BLaER1 (cell line): Measurements from ENCODE around the gene EIF5.

Experiments
- H3K27ac ChIP-seq: shearing (Covaris generic); formaldehyde crosslinking; 2 replicates; pipeline ENCODE4 v1.8.1; 2022
- H3K27me3 ChIP-seq: shearing (Covaris generic); formaldehyde crosslinking; 2 replicates; pipeline ENCODE4 v1.8.1; 2022
- H3K36me3 ChIP-seq: shearing (Covaris generic); formaldehyde crosslinking; 2 replicates; pipeline ENCODE4 v1.8.1; 2022
- H3K4me1 ChIP-seq: shearing (Covaris generic); formaldehyde crosslinking; 2 replicates; pipeline ENCODE4 v1.8.1; 2022
- H3K4me2 ChIP-seq: shearing (Covaris generic); formaldehyde crosslinking; 2 replicates; pipeline ENCODE4 v1.8.1; 2022
- H3K4me3 ChIP-seq: shearing (Covaris generic); formaldehyde crosslinking; 2 replicates; pipeline ENCODE4 v1.8.1; 2022
- H3K9ac ChIP-seq: shearing (Covaris generic); formaldehyde crosslinking; 2 replicates; pipeline ENCODE4 v1.8.1; 2022
- H3K9me3 ChIP-seq: shearing (Covaris generic); formaldehyde crosslinking; 2 replicates; pipeline ENCODE4 v1.8.1; 2022
- H4K20me1 ChIP-seq: shearing (Covaris generic); formaldehyde crosslinking; 2 replicates; pipeline ENCODE4 v1.8.1; 2022
- Cebpa-rat ChIP-seq: shearing (Covaris generic); IDR thresholded peaks from 2 replicates; pipeline ENCODE4 v1.8.1; 2022

EIF5 gene

DNA sequence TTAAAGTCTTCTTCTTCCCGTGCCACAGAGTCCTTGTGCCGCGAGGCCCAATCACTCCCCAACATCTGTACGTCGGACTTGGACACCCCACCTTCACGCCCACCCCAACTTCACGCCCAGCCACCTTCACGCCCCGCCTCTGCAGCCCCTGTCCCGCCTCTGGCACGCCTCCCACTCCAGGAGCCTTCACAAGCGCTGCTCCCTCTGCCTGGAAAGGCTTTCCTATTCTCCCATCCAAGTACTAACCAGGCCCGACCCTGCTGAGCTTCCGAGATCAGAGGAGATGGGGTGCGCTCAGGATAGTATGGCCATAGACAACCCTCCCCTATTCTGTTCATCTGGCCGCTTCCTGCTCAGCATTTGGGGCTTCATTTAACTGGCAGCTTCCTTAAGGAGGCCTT is 17.3 kb upstream of the EIF5 start:
- Histone ChIP-seq H3K4me1 (peaks cover 58% of the 10 kb centered on the region), H3K27ac (peak overlapping the region; percentile 76), H3K4me3 (no peak overlapping the region), H3K9me3 (no peaks in the 10 kb centered on the region), H3K9ac (no peak overlapping the region), H3K36me3 (no peaks in the 10 kb centered on the region), H3K4me2 (peak overlapping the region; percentile 72), H3K27me3 (no peaks in the 10 kb centered on the region), H4K20me1 (no peaks in the 10 kb centered on the region)
- TF ChIP-seq Cebpa-rat: no peak

DNA sequence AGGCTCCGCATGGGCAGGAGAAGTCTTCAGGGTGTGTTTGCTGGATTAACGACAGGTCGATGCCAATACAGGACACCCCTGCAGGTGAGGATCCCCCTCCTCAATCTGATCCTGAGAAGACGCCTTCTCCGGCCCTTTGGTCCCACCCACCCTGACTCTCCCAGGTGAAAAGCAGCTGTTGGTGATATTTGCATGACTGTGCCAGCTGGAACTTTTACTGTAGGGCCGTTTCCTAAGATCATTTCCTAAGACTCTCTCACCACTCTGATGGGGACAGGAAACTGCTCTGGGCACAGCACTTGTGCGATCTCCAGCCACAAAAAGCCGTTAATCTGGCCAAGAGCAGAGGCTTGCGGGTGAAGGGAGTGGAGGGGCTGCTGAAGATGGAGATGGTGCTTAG is 16.8 kb upstream of the EIF5 start:
- TF ChIP-seq Cebpa-rat: no peak
- H3K4me3 ChIP-seq: no peak overlapping the region
- H3K27me3 ChIP-seq: no peaks in the 10 kb centered on the region
- H3K9me3 ChIP-seq: no peaks in the 10 kb centered on the region
- peak overlapping the region; percentile 76 for H3K27ac ChIP-seq
- no peaks in the 10 kb centered on the region for H3K36me3 ChIP-seq
- peak overlapping the region; percentile 38 for H3K9ac ChIP-seq
- no peaks in the 10 kb centered on the region for H4K20me1 ChIP-seq
- H3K4me1 ChIP-seq: peaks cover 58% of the 10 kb centered on the region
- H3K4me2 ChIP-seq: peak overlapping the region; percentile 72

DNA sequence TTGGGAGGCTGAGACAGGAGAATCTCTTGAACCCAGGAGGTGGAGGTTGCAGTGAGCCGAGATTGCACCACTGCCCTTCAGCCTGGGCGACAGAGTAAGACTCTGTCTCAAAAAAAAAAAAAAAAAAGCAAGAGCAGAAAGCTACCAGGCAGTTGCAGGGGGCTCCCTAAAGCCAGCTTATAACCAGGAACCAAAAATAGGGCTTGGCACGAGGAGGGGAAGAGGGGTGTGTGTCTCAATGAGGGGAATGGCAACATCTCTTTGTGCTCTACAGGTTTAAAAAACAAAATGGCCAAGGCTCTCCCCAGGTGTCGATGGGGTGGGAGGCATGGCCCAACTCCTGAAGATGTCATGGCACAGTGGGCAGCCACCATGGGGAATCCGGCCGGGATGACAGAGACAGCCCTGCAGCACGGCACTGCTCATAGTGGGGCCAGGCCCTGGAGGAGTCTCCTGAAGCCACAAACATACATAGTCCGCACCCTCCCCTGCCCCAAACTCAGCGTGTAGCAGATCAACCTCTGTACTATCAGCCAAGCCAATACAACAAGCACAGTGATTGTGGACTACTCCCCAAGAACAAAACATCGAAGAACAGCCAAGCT is 16.0 kb upstream of the EIF5 start:
- TF ChIP-seq Cebpa-rat: no peak
- Histone ChIP-seq H3K27me3 (no peaks in the 10 kb centered on the region), H3K9ac (peak overlapping the region; percentile 38), H3K9me3 (no peaks in the 10 kb centered on the region), H3K36me3 (no peaks in the 10 kb centered on the region), H3K4me1 (peaks cover 58% of the 10 kb centered on the region), H3K4me2 (peak overlapping the region; percentile 72), H4K20me1 (no peaks in the 10 kb centered on the region), H3K27ac (peak overlapping the region; percentile 76), H3K4me3 (no peak overlapping the region; the same call in 1 of the 2 replicates)

DNA sequence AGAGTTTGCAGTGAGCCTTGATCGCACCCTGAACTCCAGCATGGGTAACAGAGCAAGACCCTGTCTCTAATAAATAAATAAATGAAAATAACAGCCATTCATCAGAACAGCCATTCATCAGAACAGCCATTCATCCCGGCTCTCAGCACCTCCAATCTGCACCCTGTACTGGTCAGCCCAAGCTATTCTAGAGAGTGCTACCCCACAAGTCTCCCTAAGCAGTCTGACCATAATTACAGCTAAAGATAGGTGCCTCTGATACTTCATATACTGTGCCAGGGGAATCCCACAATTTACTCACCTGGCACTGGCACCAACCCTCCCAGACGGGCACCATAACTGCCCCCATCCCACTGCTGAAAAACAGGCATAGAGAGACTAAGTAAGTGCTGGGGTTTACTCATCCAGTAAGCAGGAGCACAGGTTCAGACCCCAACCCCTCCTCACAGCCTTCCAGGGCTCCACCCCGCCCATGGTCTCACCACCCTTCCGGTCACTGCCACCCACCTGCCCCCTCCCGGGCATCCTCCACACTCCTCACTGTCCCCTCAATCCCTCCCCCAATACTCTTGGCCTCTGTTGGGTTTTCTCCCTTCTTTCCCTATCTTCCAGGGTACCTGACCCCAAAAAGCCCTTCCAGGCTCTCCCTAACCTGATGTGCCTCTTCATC is 15.2 kb upstream of the EIF5 start:
- Histone ChIP-seq H3K9ac (no peak overlapping the region), H3K27me3 (no peaks in the 10 kb centered on the region), H3K4me3 (no peak overlapping the region), H4K20me1 (no peaks in the 10 kb centered on the region), H3K9me3 (no peaks in the 10 kb centered on the region), H3K4me1 (peaks cover 58% of the 10 kb centered on the region), H3K27ac (peak overlapping the region; percentile 76; the same call in 1 of the 2 replicates), H3K36me3 (no peaks in the 10 kb centered on the region), H3K4me2 (peak overlapping the region; percentile 72)
- no peak for TF ChIP-seq Cebpa-rat

DNA sequence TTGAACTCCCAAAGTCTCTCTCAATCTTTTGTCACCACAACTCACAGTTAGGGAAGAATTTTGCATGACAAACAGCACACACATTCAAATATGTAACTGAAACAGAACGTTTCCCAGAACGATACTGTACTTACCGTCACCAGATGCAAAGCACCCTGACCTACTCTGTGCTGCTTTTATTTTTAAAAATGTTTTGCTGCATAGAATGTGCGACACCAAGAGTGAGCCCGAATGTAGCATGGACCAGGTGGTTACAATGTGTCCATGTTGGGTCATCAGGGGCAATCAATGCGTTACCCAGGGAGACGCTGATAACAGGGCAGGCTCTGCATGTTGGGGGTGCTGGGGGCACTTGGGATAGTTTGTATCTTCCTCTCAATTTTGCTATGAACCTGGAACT is 14.6 kb upstream of the EIF5 start:
- peaks cover 56% of the 10 kb centered on the region for H3K4me1 ChIP-seq
- no peaks in the 10 kb centered on the region for H3K36me3 ChIP-seq
- H3K27ac ChIP-seq: 0 out of 2 replicates have a peak overlapping the region, but pooled peaks have one; percentile 76
- H3K9me3 ChIP-seq: no peaks in the 10 kb centered on the region
- H3K9ac ChIP-seq: no peak overlapping the region
- H3K27me3 ChIP-seq: no peaks in the 10 kb centered on the region
- TF ChIP-seq Cebpa-rat: no peak
- H3K4me3 ChIP-seq: no peak overlapping the region
- no peak overlapping the region for H3K4me2 ChIP-seq
- no peaks in the 10 kb centered on the region for H4K20me1 ChIP-seq

DNA sequence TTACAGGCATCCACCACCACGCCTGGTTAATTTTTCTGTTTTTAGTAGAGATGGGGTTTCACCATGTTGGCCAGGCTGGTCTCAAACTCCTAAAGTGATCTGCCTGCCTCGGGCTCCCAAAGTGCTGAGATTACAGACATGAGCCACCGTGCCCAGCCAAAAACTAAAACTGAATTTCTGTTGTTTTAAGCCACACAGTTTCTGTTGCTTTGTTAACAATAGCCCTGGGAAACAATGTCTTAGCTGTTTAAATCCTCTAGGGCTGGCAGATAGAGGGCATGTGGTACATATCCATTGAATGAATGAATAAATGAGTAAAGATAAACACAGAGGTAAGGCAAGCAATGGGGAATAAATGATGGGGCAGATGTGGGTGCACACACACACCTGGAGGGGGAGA is 8.0 kb upstream of the EIF5 start:
- no peak for TF ChIP-seq Cebpa-rat
- no peak overlapping the region for H3K4me3 ChIP-seq
- no peak overlapping the region for H3K9ac ChIP-seq
- peaks cover 14% of the 10 kb centered on the region for H3K4me1 ChIP-seq
- H3K4me2 ChIP-seq: no peak overlapping the region
- no peaks in the 10 kb centered on the region for H4K20me1 ChIP-seq
- H3K27ac ChIP-seq: no peak overlapping the region
- no peaks in the 10 kb centered on the region for H3K36me3 ChIP-seq
- H3K27me3 ChIP-seq: no peaks in the 10 kb centered on the region
- H3K9me3 ChIP-seq: no peaks in the 10 kb centered on the region

DNA sequence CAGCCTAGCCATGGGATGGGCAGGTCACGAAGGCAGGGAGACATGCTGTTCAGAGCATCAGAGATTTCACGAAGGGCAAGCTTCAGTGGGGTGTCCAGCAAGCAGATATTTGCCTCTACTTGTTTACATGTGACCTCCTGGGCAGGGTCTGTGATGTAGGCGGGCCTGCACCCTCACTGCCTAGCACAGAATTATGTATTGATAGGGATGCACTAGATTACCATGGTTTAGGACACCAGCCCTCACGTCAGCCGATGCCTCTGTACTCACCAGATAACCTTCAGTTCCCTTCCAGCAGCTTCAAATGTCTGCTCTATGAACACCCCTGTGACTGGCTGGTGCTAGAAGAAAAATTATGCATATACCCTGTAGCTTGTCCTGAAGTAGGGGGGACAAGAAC is 5.1 kb upstream of the EIF5 start:
- Histone ChIP-seq H3K27ac (no peak overlapping the region), H3K9ac (no peak overlapping the region), H4K20me1 (no peaks in the 10 kb centered on the region), H3K36me3 (no peaks in the 10 kb centered on the region), H3K4me2 (no peak overlapping the region), H3K4me3 (no peak overlapping the region), H3K4me1 (peaks cover 36% of the 10 kb centered on the region), H3K27me3 (no peaks in the 10 kb centered on the region), H3K9me3 (no peaks in the 10 kb centered on the region)
- no peak for TF ChIP-seq Cebpa-rat

DNA sequence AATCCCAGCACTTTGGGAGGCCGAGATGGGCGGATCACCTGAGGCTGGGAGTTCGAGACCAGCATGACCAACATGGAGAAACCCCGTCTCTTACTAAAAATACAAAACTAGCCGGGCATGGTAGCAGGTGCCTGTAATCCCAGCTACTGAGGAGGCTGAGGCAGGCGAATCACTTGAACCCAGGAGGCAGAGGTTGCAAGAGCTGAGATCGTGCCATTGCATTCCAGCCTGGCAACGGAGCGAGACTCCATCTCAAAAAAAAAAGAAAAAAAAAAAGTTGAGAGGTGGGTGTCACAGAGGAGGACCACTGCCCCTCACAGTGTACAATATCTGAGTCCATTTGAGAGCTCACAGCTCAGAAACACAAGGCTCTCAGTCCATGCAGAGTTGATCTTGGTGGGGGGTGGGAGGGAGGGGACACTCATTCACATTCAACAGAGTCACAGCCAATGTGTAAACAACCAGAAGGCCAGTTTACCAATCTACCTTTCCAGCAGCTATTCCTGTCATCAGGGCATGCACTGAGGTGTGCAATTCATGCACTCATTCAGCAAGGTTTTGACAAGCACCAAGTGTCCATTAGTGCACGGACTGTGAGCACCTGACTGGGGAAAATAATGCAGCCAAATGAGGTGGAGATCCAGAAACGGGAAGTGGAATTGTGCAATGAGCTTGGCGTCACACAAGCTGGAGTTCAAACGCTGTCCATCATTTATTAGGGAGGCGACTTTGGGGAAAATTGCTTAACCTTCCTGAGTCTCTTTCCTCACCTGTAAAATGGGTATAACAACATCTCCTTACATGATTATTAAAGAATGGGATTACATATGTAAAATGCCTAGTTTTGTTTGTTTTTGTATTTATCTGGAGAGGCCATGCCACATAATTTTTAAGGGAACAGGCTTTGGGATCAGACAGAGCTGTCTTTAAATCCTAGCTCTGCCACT is 4.4 kb upstream of the EIF5 start:
- Histone ChIP-seq H3K9ac (no peak overlapping the region), H3K27ac (no peak overlapping the region), H3K36me3 (no peaks in the 10 kb centered on the region), H4K20me1 (peaks cover 3% of the 10 kb centered on the region), H3K9me3 (no peaks in the 10 kb centered on the region), H3K4me1 (peaks cover 36% of the 10 kb centered on the region), H3K4me3 (no peak overlapping the region), H3K27me3 (no peaks in the 10 kb centered on the region), H3K4me2 (peak overlapping the region; percentile 60)
- no peak for TF ChIP-seq Cebpa-rat

DNA sequence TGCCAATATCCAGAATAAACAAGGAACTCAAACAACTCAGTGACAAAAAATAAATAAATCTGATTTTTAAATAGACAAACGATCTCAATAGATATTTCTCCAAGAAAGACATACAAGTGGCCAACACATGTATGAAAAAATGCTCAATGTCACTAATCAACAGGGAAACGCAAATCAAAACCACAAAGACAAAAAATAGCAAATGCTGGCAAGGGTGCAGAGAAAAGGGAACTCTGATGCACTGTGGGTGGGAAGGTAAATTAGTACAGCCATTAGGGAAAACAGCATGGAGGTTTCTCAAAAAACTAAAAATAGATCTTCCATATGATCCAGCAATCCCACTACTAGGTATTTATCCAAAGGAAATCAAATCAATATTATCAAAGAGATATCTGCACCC is 3.5 kb upstream of the EIF5 start:
- Histone ChIP-seq H3K4me2 (peak overlapping the region; percentile 60), H3K36me3 (peaks cover 4% of the 10 kb centered on the region), H3K27ac (no peak overlapping the region), H4K20me1 (peaks cover 11% of the 10 kb centered on the region), H3K9ac (no peak overlapping the region), H3K9me3 (no peaks in the 10 kb centered on the region), H3K4me1 (peaks cover 39% of the 10 kb centered on the region), H3K4me3 (no peak overlapping the region), H3K27me3 (no peaks in the 10 kb centered on the region)
- TF ChIP-seq Cebpa-rat: no peak
